ENCODE data around the gene CNN3.

The CNN3 gene

GRCh38 chr1:94947437-94947836 is 20.5 kb upstream of the CNN3 start:
- Histone ChIP-seq H3K4me3 (ENCODE audit: low read depth, low read length) (no peak overlapping the region), H3K27ac (ENCODE audit: extremely low read depth, low read depth, low read length) (no peak overlapping the region), H3K9me3 (ENCODE audit: control insufficient read depth, insufficient read depth, low read depth, low read length) (no peaks in the 10 kb centered on the region), H3K36me3 (ENCODE audit: control insufficient read depth in 2 of 2, insufficient read depth in 1 of 2, low read length in 2 of 2) (no peaks in the 10 kb centered on the region), H3K4me1 (ENCODE audit: control insufficient read depth, insufficient read depth, low read length) (peaks cover 8% of the 10 kb centered on the region)
- ChIA-PET POLR2A (interaction anchor here (0.8 kb wide), 1 partner anchor 24 kb away, joined by 3 read pairs; no protein-coding TSS in a partner anchor), CTCF (interaction anchor here (1.9 kb wide), 1 partner anchor 93 kb away, joined by 8 read pairs; no protein-coding TSS in a partner anchor)
- TF ChIP-seq REPIN1 (tag by site-specific recombination; IDR thresholded peaks at IDR 0.05; ENCODE audit: low read depth) (no peak), HOXC10 (CRISPR knock-in tag; IDR thresholded peaks at IDR 0.05) (no peak), KLF1 (tag by site-specific recombination; IDR thresholded peaks at IDR 0.05) (no peak), ZNF692 (tag by site-specific recombination; IDR thresholded peaks at IDR 0.05) (no peak), IKZF3 (tag by site-specific recombination; IDR thresholded peaks at IDR 0.05) (no peak), SP3 (tag by site-specific recombination; IDR thresholded peaks at IDR 0.05) (no peak), ZNF138 (tag by site-specific recombination; IDR thresholded peaks at IDR 0.05; ENCODE audit: borderline replicate concordance) (no peak), ZNF324 (tag by site-specific recombination; IDR thresholded peaks at IDR 0.05) (no peak), ZNF18 (tag by site-specific recombination; IDR thresholded peaks at IDR 0.05) (no peak), ZNF37A (tag by site-specific recombination; IDR thresholded peaks at IDR 0.05) (no peak), OVOL3 (tag by site-specific recombination; IDR thresholded peaks at IDR 0.05) (no peak), ZNF148 (tag by site-specific recombination; IDR thresholded peaks at IDR 0.05; ENCODE audit: borderline replicate concordance) (no peak), ZNF639 (tag by site-specific recombination; IDR thresholded peaks at IDR 0.05) (no peak), ZNF354C (tag by site-specific recombination; IDR thresholded peaks at IDR 0.05; ENCODE audit: borderline replicate concordance, low read depth) (no peak), ZNF48 (tag by site-specific recombination; IDR thresholded peaks at IDR 0.05) (no peak), ZNF768 (tag by site-specific recombination; IDR thresholded peaks at IDR 0.05) (no peak), ZBTB20 (tag by site-specific recombination; IDR thresholded peaks at IDR 0.05) (no peak), MYNN (tag by site-specific recombination; IDR thresholded peaks at IDR 0.05; ENCODE audit: borderline replicate concordance) (no peak)

GRCh38 chr1:94946886-94947285 is 20.0 kb upstream of the CNN3 start:
- POLR2A ChIA-PET = interaction anchor here (0.8 kb wide), 1 partner anchor 23 kb away, joined by 3 read pairs; no protein-coding TSS in a partner anchor
- H3K27ac ChIP-seq (ENCODE audit: extremely low read depth, low read depth, low read length) = no peak overlapping the region
- H3K4me3 ChIP-seq (ENCODE audit: low read depth, low read length) = no peak overlapping the region
- TF ChIP-seq ZNF335 (tag by site-specific recombination; conservative IDR thresholded peaks at IDR 0.05) (no peak), ZSCAN30 (tag by site-specific recombination; IDR thresholded peaks at IDR 0.05) (no peak), KLF8 (tag by site-specific recombination; IDR thresholded peaks at IDR 0.05) (no peak)
- CTCF ChIA-PET = interaction anchor here (0.6 to 1.9 kb wide), 2 partner anchors 93 to 95 kb away, joined by 3 to 8 read pairs; no protein-coding TSS in a partner anchor
- H3K36me3 ChIP-seq (ENCODE audit: control insufficient read depth in 2 of 2, insufficient read depth in 1 of 2, low read length in 2 of 2) = no peaks in the 10 kb centered on the region
- H3K9me3 ChIP-seq (ENCODE audit: control insufficient read depth, insufficient read depth, low read depth, low read length) = no peaks in the 10 kb centered on the region
- peaks cover 8% of the 10 kb centered on the region for H3K4me1 ChIP-seq (ENCODE audit: control insufficient read depth, insufficient read depth, low read length)

All from HEK293 (cell line).